EL (cell line): ENCODE results near the gene NGRN.
A peak's percentile ranks its signal among the peaks of the same experiment; 100 is the strongest.
"Not testable (repeated sequence)": the region's sequence is repeated elsewhere in the genome, so short reads cannot be mapped to it uniquely, and the experiment has no call there.

Experiments used
- DNase-seq: peaks from one replicate; pipeline ENCODE4 v3.0.0-alpha.2; 2016

NGRN gene

DNA sequence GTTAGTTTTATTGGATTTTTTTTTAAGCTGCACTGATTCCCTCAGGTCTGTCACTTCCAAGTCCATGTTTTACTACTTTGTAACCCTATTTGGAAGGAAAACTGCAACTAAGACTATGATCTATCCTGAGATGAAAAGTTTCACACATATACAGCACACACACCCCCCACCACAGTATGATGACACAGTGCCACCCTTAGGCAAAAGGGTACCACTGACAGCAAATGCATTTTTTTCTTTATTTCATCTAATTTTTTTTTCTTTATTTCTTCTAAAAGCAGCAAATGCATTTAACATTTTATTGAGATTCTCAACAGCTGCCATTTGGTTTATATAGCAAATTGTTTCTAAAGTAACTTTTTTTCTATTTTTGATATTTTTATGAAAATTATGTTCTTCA lies 21.2 kb downstream of the NGRN start:
- peak; percentile 43 for DNase-seq

DNA sequence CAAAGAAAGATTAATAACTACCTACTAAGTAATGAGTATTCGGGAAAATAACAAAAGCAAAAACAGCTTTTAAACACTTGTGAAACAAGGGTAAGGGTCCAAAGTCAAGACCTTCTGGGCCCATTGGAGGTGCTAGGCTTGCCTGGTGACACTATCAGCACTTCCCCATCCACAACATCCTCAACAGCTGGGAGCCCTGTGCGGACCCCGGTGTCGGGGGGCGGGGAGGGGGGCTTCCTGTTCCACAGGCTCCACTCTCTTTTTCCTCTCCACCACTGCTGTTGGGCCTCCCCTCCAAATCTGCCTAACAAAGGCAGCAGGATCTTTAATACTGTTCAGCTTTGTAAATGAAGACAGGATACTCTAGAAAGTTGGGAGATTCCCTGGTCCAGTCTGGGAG lies 21.6 kb downstream of the NGRN start:
- no peak for DNase-seq

DNA sequence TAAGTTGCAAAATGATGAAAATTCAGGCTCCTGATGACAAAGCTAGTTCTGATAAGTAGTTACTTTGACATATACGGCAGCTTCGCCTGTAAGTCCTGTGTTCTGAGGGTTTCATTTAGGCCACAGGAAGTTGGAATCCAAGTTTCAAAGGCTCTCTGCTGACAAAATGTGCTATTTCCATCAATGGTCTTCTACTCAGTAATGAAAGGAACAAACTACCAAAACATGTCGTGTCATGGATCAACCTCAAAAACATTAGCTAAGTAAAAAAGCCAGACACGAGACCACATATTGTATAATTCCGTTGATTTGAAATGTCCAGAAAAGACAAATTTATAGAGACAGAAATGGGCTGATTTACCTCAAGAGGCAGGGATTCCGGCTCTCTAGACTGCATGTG lies 22.5 kb downstream of the NGRN start:
- no peak for DNase-seq

DNA sequence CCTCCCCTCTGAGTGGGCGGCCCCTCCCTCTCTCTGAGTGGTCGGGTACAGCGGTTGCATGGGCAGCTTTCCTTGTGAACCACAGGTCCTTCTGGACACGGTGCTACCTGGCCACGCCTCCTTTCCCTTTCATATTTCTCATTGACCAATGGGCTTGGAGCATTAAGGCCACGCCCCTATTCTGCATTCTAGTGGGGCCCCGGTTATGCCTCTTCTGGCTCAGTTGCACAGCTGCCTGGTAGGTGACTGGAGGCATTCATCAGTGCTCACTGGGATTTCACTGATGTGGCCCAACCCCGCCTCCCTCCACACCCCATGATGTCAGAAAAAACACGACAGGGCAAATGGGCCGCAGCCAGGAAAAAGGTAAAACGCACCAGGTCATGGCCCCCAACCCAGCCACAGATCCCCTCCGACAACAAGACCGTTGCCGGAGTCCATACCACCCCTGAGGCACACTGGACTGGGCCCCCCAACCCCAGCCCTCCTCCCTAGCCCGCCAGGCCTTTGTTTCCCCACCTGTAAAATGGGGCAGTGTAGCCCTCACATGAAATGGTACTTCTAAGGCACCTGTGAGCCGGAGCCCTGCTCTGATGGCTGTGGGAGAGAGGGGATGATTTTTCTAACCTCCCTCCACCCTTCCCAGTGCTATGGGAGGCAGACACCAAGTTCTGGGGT lies 26.3 kb downstream of the NGRN start:
- peak; percentile 24 for DNase-seq

DNA sequence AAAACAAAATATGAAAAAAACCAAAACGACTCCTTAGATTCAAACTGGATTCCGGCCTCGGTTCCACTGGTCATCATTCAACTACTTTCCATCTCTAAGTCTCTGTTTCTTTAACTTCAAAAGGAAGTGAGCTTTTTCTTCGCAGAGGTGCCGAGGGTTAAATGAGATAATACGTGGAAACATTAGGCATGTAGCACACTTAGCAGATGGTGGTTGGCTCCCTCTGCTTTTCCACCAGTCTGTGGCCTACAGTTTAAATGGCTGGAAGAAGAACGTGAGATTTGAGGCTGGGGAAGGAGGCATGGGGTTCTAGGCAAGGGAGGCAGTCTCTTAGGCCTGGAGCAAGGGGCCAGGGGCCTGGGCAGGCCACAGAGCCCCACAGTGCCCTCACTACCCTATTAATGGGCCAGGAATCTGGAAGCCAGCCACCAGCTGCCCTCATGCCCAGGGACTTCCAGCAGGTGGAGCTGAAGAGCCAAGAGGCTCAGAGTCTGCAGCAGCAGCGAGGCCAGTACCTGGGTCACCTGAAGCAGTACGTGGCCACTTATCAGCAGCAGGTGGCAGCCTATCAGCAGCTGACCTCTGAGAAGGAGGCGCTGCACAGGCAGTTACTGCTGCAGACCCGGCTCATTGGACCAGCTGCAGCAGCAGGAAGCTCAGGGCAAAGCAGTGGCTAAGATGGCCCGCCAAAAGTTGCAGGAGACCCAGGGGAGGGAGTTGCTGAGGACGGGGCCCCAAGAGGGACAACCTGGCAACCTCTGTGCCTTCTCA lies 27.8 kb downstream of the NGRN start:
- DNase-seq, result peak; percentile 57

DNA sequence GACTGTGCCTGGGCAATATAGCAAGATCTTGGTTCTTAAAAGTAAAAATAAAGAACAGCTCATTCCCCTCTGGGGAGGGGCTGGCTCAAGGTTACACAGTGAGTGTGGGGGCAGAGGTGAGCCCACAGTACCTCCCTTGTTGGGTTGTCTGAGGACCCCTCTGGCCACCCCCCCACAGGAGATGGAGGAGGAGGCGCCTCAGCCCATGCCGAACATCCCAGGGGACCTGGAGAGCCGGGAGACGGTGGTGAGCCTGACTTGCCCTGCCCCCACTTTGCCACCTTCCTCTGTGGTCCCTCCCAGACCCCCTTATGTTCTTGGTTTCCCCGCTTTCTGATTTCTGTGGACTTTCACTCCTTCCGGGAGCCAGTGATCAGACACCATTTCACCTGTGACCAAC lies 28.7 kb downstream of the NGRN start:
- no peak for DNase-seq

DNA sequence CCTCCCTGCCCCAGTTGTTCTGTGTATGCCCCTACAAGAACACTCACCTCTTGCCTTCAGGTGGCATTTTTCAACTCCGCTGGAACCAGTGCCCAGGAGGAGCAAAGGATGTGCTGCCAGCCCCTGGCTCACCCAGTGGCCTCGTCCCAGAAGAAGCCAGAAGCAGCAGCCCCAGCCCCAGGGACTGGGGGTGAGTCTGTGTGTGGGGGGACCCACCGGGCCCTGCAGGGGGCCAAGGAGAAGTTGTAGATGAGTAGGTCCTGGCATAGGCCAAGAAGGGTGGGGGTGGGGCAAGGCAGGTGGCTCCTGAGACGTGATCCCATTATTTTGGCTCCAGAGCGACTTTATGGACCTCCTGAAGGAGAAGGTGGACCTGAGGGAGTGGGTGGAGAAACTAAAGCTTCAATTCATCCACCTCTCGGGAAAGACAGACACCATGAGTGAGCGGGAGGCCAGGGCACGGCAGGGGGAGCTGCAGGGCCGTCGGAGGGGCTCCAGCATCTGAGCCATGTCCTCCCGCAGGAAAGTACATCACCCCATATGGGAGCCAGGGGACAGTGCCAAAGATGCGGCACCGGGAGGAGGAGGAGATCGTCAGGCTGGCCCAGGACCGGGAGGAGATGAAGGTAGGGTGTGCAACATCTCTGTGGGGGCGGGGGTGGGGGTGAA lies 29.3 kb downstream of the NGRN start:
- DNase-seq, result no peak

DNA sequence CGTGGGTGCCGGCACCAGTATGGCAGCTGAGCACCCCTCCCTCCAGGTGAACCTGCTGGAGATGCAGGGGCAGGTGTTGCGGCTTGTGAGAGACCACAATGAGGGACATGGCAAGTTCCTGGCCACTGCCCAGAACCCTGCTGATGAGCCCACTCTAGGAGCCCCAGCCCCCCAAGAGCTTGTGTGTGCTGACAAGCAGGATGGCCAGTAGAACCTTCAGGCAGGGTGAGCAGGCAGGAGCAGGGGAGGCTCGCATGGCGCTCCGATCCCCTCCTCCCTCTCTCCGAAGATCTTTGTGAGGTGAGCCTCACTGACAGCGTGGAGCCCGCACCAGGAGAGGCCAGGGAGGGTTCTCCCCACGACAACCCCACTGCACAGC lies 29.8 kb downstream of the NGRN start:
- no peak for DNase-seq

DNA sequence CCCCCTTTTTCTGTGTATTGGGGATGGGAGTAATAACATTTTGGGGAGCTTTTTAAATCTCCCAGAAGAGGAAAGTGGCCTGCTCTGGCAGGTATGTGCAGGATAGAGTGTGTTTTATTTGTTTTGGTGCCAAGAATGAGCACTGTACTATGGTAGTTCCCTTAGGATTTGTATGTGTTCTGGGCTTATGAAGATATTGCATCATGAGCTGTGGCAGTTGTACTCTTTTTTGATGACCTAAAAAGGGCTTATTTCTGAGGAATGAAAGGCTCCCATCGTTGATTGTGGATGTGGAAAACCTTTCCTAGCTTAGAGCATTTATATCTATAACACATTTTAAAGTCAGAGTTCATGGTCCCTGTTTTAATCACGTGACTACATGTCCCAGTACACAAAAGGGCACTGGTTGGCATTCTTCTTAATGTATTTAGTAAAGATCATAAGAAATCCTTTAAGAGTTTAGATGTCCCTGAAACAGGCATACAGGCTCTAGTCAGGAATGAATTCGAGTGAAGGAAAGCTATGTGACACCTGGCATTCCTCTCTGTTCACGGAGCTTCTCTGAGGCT lies 30.9 kb downstream of the NGRN start:
- not testable (repeated sequence) for DNase-seq

DNA sequence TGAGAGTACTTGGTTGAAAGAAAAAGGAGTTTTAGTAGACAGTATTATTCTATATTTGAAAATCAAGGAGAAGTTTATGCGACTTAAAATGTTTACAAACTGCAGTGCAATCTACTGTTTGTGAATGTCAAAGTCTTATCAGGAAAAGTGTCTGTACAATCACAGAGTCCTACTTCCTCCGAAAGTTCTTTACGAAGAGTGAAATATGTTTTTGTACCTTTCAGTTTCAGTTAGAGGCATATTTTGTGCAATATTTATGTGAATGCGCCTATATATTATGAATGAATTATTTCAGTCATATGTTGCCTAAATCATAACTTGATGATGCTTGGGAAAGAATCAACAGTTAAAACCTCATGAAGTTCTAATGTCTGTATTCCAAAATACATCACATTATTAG lies 31.5 kb downstream of the NGRN start:
- DNase-seq, result no peak

DNA sequence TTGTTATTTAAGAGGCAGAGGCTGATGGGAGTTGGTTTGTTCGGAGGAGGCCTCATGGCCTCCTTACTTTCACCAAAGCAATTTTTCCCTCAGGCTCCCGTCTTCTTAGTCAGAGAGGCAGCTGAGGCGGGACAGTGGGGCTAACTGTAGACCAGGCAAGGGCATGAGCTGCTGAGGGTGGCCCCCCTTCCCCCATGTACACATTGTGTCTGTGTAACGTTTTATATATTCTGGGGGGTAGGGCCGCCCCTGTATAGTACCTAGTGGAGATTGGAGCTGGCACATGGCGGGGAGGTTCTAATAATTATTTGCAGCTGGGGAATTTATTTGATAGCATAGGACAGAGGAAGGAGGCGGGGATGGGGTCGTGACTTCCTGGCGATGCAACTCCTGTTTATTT lies 35.1 kb downstream of the NGRN start:
- DNase-seq, result no peak

DNA sequence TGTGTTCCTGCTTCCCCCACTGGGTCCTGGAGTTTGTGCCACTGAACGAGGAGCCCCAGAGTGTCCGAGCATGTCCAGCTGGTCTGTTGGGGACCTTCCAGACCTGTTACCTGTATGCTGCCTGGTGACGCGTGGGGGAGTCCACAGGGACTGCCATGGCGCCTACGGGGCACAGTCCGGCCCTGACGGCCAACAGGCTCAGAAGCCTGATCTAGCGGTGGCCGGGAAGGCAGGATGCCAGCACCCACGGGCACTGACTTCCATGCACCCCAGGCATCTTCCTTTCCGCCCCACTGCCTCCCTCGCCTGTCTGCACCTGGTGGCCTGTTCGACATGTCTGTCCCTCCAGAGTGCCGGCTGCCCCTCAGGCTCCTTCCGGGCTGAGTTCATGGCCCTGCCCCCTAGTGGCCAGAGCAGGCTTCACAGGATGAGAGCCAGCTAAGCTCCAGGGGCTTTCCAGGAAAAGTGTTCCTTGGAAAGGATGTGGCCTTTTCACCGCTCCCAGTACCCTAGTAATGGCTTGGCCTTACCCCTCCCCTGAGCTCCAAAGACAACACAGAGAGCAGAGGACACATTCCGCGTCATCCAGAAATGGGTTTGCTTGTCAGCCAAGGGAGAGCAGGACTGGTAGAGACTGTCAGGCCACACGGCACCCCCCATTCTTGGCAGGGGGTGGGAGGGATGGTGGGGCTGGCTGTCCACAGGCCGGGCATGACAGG lies 35.7 kb downstream of the NGRN start:
- DNase-seq, result peak; percentile 66

DNA sequence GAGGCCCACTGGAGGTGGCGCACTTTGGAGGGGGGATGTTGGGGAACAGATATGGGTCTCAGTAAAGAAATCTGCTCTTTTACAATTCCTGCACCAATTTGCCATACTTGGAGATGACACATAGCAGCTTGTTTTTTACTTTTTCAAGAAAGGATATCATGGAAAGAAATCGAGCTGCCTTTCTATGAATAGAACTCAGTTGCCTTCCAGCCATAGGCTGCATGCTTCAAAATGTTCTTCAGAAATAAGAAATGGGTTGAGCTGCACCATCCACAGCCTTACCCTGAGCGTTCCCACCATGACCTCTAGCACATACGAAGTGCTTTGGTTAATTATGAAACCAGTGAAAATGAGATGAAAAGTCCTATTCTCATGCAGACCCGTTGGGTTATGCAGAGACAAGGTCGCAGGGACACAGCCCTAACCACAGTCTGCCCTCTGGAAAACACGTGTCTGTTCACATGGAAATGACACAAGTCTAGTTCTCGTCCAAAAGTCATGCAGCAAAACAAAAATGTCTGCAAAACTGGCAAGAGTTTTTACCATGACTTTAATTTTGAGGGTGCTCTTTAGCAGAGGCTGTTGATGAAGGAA lies 36.3 kb downstream of the NGRN start:
- DNase-seq, result no peak

DNA sequence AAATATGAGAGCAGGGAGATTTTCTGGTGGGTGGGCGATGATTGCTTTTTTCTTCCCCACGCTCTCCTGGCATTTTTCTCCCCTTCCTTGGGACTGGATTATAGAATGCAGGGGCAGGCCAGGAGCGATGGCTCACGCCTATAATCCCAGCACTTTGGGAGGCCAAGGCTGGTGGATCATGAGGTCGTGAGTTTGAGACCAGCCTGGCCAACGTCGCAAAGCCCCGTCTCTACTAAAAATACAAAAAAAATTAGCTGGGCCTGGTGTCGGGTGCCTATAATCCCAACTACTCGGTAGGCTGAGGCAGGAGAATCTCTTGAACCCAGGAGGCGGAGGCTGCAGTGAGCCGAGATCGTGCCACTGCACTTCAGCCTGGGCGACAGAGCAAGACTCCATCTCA lies 39.9 kb downstream of the NGRN start:
- DNase-seq, result not testable (repeated sequence)

DNA sequence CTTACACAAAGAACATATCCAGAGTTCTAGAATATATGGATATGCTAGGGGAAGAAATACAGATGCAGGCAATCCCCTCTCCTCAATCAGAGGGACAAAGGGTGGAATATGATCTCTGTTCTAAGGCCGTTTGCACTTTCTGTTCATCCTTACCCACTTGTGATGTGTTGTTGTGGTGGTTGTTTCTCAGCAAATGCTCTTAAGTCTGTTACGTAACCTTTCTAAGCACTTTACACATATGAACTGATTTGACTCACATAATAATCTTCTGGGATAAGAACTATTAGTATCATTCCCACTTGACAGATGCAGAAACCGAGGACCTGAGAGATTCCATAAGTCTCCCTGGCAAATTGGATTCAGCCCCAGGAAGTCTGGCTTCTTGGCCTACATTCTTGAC lies 40.5 kb downstream of the NGRN start:
- DNase-seq, result no peak

DNA sequence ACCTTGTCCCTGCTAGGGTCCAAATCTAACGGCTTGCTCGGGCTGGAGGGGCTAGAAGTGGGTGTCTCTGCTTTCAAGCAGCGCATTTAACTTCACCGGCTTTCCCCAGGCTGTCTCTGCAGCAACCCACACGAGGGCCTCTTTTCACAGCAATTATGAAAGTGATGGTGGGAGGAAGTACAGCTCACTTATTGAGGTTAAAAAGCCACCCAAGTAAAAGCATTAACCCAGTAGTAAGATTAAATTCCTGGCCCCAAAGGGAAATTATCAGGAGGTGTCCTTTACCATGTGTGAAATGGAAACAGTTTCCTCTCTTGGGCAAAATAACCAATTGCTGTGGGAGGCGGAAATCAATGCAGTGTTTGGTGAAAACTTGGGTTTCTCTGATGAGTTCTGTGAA lies 41.1 kb downstream of the NGRN start:
- no peak for DNase-seq

DNA sequence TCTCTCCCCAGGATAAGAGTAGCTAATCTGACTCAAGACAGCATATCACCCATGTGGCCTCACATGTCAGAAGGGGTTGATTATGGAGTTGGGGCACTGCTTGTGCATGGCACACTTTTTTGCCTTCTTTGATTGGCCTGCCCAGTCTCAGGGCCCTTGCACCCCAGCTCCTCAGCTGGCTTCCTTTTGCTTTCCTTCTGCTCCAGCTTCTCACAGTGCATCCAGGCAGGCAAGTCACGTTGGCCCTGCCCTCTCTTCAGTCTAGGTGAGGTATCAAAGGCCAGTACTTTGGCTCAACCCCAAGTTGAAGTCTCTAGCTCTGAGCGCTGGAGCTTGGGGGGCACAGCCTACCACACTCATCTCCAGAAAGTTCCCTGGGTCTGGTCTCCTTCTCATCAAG lies 42.2 kb downstream of the NGRN start:
- DNase-seq, result no peak

DNA sequence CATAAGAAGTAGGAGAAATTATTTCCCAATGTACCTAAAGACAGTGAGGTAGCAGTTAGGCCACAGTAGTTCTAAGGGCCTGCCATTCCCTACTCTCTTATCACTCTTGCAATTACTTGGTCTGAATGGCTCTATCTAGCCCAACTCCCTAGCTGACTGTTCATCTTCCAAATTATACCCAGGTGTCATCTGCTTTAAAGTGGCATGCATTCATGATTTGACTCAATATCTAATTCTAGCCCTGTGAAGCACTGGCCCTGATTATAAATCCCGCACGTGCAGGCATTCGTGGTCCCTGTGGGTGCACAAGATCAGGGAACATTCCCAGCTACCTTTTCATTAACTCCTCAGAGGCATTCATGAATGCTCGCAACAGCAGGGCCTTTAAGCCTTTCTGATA lies 43.5 kb downstream of the NGRN start:
- no peak for DNase-seq

DNA sequence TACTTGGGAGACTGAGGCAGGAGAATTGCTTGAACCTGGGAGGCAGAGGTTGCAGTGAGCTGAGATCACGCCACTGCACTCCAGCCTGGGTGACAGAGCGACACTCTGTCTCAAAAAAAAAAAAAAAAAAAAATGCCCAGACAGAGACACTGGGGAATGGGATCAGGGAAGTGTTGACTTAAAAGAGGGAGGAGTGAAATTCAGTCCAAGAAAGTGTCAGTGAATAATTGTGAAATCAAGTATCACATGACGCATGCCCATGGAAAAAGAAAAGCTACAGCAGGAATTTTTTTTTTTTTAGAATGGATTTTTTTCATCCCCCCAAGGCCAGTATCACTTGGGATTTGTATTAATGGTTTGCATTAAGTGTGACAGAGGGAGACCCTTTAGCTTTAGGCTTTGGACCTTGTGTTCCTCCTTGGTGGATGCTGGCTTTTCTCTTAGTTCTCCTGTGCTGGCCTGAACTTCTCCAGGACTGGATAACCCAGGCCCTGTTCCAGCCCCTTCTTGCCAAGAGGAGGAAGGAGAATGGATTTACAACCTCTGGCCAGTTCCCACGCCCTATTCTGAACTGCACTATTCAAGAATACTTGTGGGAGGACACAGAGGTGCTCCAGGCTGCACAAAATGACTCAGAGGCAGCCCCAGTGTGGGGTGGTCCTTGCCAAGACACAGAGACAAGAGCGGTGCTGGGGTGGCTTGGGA lies 50.0 kb downstream of the NGRN start:
- DNase-seq, result peak; percentile 46

DNA sequence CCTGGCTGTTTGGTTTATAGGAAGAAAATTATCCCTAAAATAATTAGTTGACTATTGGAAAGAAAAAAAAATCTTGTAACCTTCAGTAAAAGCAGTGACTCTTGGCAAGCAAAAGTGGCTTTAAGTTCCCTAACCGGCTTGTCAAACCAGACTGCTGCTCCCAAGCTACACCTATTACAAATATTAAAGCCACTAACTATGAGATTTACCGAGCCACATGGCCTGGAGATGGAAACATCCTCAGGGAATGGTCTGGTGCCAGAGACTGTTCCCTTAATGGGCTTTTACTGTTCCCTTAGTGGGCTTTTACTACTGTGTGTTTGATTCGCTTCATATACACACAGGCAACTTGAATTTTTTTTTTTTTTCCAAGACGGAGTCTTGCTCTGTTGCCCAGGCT lies 50.7 kb downstream of the NGRN start:
- no peak for DNase-seq

DNA sequence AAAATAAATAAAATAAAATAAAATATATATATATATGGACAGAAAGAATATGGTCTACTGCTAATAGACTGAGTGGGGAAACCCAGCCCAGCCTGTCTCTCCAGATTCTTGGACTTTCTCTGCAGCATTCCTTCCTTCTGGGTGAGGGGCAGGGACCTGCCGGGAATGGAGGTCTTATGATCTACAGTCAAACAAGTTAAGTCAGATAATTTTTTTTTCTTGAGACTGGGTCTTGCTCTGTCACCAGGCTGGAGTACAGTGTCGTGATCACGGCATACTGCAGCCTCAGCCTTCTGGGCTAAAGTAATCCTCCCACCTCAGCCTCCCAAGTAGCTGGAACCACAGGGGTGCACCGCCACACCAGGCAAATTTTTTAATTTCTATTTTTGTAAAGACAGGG lies 53.1 kb downstream of the NGRN start:
- no peak for DNase-seq
